NCI-H345 (cell line): Measurements from ENCODE around the gene TNK1.

Experiments used
- DNase-seq: peaks from one replicate; lab custom pipeline; 2025; lab: John Stamatoyannopoulos, UW

Gene TNK1

GRCh38 chr17:7392696-7393612, 12.1 kb downstream of the TNK1 start:
- no peak for DNase-seq

- peak; percentile 56 for DNase-seq
Measured at GRCh38 chr17:7393613-7394451, 12.9 kb downstream of the TNK1 start.

GRCh38 chr17:7394452-7395191, 13.7 kb downstream of the TNK1 start, which contains the start of gene PLSCR3:
Gene PLSCR3 (minus strand): TSS chr17:7394525. CDS start chr17:7394110, 415 bp downstream.
- peak; percentile 69 for DNase-seq

- DNase-seq, result no peak
Measured at GRCh38 chr17:7396147-7396546, 15.3 kb downstream of the TNK1 start.

- no peak for DNase-seq
Measured at GRCh38 chr17:7398612-7399011, 17.7 kb downstream of the TNK1 start.

- DNase-seq, result peak; percentile 18
Measured at GRCh38 chr17:7403043-7403726, 22.3 kb downstream of the TNK1 start.

- no peak for DNase-seq
Measured at GRCh38 chr17:7403727-7403976, 22.8 kb downstream of the TNK1 start.

GRCh38 chr17:7403977-7404736, 23.3 kb downstream of the TNK1 start, which contains the start of gene TMEM256:
Gene TMEM256 (minus strand): TSS chr17:7404097. CDS start chr17:7404084, 13 bp downstream.
- DNase-seq, result peak; percentile 98

- peak; percentile 34 for DNase-seq
Measured at GRCh38 chr17:7404737-7405349, 24.0 kb downstream of the TNK1 start.

- no peak for DNase-seq
Measured at GRCh38 chr17:7405350-7406234, 24.7 kb downstream of the TNK1 start.

- DNase-seq, result no peak
Measured at GRCh38 chr17:7406235-7406825, 25.4 kb downstream of the TNK1 start.

GRCh38 chr17:7407082-7407481, 26.2 kb downstream of the TNK1 start:
- no peak for DNase-seq

GRCh38 chr17:7407485-7408251, 26.8 kb downstream of the TNK1 start, which contains the start of gene NLGN2:
Gene NLGN2 (plus strand): TSS chr17:7407845. CDS start chr17:7408256, 411 bp downstream.
- no peak for DNase-seq

GRCh38 chr17:7408252-7408727, 27.4 kb downstream of the TNK1 start:
- DNase-seq, result no peak

- no peak for DNase-seq
Measured at GRCh38 chr17:7408863-7409262, 28.0 kb downstream of the TNK1 start.

GRCh38 chr17:7409716-7410115, 28.8 kb downstream of the TNK1 start:
- DNase-seq, result no peak

GRCh38 chr17:7410634-7411426, 29.9 kb downstream of the TNK1 start:
- DNase-seq, result no peak
